ENCODE measurements around the gene TPT1. TPM values are rescaled to one million over a fixed set of nuclear protein-coding genes. Genes with fewer than 3 reads are reported as not detected.
A peak's percentile ranks its signal among the peaks of the same experiment; 100 is the strongest.

Gene TPT1
- total and polyA plus RNA-seq, 2 of the 13 experiments (the other 11 are each of a cell fraction or from before 2014, with no cell fraction given): 2,953 to 3,594 TPM

GRCh38 chr13:45341034-45341798 lies at the start of gene TPT1 (continued):
- TF ChIP-seq ZNF724P (CRISPR knock-in tag; IDR thresholded peaks at IDR 0.05; ENCODE audit: borderline replicate concordance): peak; percentile 9; the same call in 1 of the 2 replicates
- TF ChIP-seq RBFOX2 (IDR thresholded peaks at IDR 0.05; ENCODE audit: low read depth, low read length): peak; percentile 99
- TF ChIP-seq, protein P1, sequence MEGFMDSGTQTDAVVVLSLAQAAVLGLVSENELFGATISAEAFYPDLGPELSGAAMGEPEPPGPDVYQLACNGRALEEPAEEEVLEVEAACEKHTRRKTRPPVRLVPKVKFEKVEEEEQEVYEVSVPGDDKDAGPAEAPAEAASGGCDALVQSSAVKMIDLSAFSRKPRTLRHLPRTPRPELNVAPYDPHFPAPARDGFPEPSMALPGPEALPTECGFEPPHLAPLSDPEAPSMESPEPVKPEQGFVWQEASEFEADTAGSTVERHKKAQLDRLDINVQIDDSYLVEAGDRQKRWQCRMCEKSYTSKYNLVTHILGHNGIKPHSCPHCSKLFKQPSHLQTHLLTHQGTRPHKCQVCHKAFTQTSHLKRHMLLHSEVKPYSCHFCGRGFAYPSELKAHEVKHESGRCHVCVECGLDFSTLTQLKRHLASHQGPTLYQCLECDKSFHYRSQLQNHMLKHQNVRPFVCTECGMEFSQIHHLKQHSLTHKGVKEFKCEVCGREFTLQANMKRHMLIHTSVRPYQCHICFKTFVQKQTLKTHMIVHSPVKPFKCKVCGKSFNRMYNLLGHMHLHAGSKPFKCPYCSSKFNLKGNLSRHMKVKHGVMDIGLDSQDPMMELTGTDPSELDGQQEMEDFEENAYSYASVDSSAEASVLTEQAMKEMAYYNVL (CRISPR knock-in tag; IDR thresholded peaks at IDR 0.05; ENCODE audit: borderline replicate concordance): peak; percentile 70
- TF ChIP-seq SOX13 (IDR thresholded peaks at IDR 0.05): no peak
- peak in 1 of 2 experiments; percentile 11; a peak in 1 of 4 replicates for TF ChIP-seq SOX13 (CRISPR knock-in tag; conservative IDR thresholded peaks at IDR 0.05 in 1 of 2, IDR thresholded peaks at IDR 0.05 in 1 of 2)
- TF ChIP-seq TOE1 (CRISPR knock-in tag; IDR thresholded peaks at IDR 0.05): no peak
- no peak for TF ChIP-seq ZNF160 (CRISPR knock-in tag; IDR thresholded peaks at IDR 0.05)
- TF ChIP-seq KMT2A (CRISPR knock-in tag; IDR thresholded peaks at IDR 0.05): peak; percentile 35; the same call in 1 of the 2 replicates
- peak; percentile 74; the same call in 1 of the 2 replicates for TF ChIP-seq ARNT2 (CRISPR knock-in tag; IDR thresholded peaks at IDR 0.05; ENCODE audit: low read depth)
- peak; percentile 90 for TF ChIP-seq GMEB1 (CRISPR knock-in tag; IDR thresholded peaks at IDR 0.05; ENCODE audit: borderline replicate concordance)
- peak; percentile 12; the same call in 1 of the 2 replicates for TF ChIP-seq ISL2 (CRISPR knock-in tag; IDR thresholded peaks at IDR 0.05)
- TF ChIP-seq ZNF558 (CRISPR knock-in tag; IDR thresholded peaks at IDR 0.05; ENCODE audit: borderline replicate concordance): no peak; the same call in 1 of the 2 replicates
- TF ChIP-seq REPIN1 (CRISPR knock-in tag; IDR thresholded peaks at IDR 0.05; ENCODE audit: borderline replicate concordance, low read depth): 0 out of 2 replicates have a peak, but pooled peaks have one; percentile 15
- TF ChIP-seq HIVEP1 (CRISPR knock-in tag; IDR thresholded peaks at IDR 0.05): peak; percentile 75
- TF ChIP-seq ZNF556 (CRISPR knock-in tag; IDR thresholded peaks at IDR 0.05; ENCODE audit: borderline replicate concordance): peak; percentile 28; the same call in 1 of the 2 replicates
- no peak for TF ChIP-seq MED8 (CRISPR knock-in tag; IDR thresholded peaks at IDR 0.05; ENCODE audit: insufficient replicate concordance)
- peak; percentile 94 for TF ChIP-seq POLR2AphosphoS5 (IDR thresholded peaks at IDR 0.05; ENCODE audit: low read depth, low read length)
- TF ChIP-seq GATAD1 (CRISPR knock-in tag; IDR thresholded peaks at IDR 0.05): peak; percentile 84
- peak; percentile 43; the same call in 1 of the 2 replicates for TF ChIP-seq AKAP8 (CRISPR knock-in tag; IDR thresholded peaks at IDR 0.05)
- TF ChIP-seq, protein P2, sequence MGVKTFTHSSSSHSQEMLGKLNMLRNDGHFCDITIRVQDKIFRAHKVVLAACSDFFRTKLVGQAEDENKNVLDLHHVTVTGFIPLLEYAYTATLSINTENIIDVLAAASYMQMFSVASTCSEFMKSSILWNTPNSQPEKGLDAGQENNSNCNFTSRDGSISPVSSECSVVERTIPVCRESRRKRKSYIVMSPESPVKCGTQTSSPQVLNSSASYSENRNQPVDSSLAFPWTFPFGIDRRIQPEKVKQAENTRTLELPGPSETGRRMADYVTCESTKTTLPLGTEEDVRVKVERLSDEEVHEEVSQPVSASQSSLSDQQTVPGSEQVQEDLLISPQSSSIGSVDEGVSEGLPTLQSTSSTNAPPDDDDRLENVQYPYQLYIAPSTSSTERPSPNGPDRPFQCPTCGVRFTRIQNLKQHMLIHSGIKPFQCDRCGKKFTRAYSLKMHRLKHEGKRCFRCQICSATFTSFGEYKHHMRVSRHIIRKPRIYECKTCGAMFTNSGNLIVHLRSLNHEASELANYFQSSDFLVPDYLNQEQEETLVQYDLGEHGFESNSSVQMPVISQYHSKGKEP (CRISPR knock-in tag; IDR thresholded peaks at IDR 0.05): 0 out of 2 replicates have a peak, but pooled peaks have one; percentile 23
- TF ChIP-seq FOXM1 (CRISPR knock-in tag; IDR thresholded peaks at IDR 0.05): no peak
- TF ChIP-seq ZSCAN29 (CRISPR knock-in tag; conservative IDR thresholded peaks at IDR 0.05): no peak
- 0 out of 2 replicates have a peak, but pooled peaks have one; percentile 43 for TF ChIP-seq ZNF143 (CRISPR knock-in tag; IDR thresholded peaks at IDR 0.05)
- no peak for TF ChIP-seq ZNF570 (CRISPR knock-in tag; IDR thresholded peaks at IDR 0.05; ENCODE audit: borderline replicate concordance)
- TF ChIP-seq ZNF709 (CRISPR knock-in tag; IDR thresholded peaks at IDR 0.05): 0 out of 2 replicates have a peak, but pooled peaks have one; percentile 39

Data from HepG2 (cell line).